ENCODE data around the gene TMEM91.

GRCh38 chr19:41428481-41428859, 52.1 kb downstream of the TMEM91 start:
- TF ChIP-seq ZFX (IDR thresholded peaks at IDR 0.05) (no peak), CTCF (conservative IDR thresholded peaks at IDR 0.05) (no peak)
